NCI-H187 treated with DMSO at 0.1 percent for 48 hours (cell line): ENCODE measurements around the gene SPDYE8.
"Not testable (repeated sequence)": the region's sequence is repeated elsewhere in the genome, so short reads cannot be mapped to it uniquely, and the experiment has no call there.

ENCODE experiments used
- DNase-seq: peaks from one replicate; lab custom pipeline; 2025; lab: John Stamatoyannopoulos, UW

Gene SPDYE8, protein sequence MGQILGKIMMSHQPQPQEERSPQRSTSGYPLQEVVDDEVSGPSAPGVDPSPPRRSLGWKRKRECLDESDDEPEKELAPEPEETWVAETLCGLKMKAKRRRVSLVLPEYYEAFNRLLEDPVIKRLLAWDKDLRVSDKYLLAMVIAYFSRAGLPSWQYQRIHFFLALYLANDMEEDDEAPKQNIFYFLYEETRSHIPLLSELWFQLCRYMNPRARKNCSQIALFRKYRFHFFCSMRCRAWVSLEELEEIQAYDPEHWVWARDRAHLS

DNA sequence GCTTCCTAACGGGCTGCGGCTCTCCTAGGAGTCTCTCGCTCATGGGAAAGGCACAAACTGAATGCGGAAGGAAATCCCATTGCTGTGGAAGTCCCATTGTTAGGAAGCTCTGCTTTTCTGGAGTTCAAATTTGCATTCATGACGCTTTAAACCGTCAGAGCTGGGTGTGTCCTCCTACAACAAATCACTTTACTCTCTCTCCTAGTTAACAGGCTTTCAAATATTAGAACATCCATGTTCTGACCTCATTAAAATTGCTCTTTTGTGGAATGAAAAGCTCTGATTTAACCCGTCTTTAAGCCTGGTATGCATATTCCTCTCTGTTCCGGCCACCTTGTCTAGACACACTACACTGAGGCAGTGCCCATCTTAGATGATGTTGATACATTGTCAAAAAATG lies at the start of gene SPDYE8:
TSS of gene SPDYE8 (minus strand) at position 101 of the 400 bp plus-strand sequence. CDS start 1,800 bp downstream, outside the sequence.
- DNase-seq, result not testable (repeated sequence)

DNA sequence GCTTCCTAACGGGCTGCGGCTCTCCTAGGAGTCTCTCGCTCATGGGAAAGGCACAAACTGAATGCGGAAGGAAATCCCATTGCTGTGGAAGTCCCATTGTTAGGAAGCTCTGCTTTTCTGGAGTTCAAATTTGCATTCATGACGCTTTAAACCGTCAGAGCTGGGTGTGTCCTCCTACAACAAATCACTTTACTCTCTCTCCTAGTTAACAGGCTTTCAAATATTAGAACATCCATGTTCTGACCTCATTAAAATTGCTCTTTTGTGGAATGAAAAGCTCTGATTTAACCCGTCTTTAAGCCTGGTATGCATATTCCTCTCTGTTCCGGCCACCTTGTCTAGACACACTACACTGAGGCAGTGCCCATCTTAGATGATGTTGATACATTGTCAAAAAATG lies 28.2 kb upstream of the SPDYE8 start, which contains the start of gene SPDYE11:
TSS of gene SPDYE11 (minus strand) at position 101 of the 400 bp plus-strand sequence. CDS start 1,800 bp downstream, outside the sequence.
- DNase-seq, result not testable (repeated sequence)

DNA sequence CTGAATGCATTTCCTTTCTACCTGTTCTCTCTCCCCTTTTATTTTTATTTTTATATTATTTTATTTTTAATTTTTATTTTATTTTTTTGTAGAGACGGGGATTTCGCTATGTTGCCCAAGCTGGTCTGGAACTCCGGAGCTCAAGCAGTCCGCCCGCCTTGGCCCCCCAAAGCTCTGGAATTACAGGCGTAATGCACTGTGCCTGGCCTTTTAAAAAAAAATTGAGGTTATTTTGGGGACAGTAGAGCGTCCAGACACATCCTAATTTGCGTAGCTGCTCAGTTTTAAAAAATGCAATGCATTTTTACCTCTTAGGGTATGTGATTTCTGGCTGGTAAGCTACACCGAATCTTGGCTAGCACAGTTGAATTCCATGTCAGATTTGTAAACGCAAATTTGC lies 23.1 kb downstream of the SPDYE8 start:
- DNase-seq, result not testable (repeated sequence)

DNA sequence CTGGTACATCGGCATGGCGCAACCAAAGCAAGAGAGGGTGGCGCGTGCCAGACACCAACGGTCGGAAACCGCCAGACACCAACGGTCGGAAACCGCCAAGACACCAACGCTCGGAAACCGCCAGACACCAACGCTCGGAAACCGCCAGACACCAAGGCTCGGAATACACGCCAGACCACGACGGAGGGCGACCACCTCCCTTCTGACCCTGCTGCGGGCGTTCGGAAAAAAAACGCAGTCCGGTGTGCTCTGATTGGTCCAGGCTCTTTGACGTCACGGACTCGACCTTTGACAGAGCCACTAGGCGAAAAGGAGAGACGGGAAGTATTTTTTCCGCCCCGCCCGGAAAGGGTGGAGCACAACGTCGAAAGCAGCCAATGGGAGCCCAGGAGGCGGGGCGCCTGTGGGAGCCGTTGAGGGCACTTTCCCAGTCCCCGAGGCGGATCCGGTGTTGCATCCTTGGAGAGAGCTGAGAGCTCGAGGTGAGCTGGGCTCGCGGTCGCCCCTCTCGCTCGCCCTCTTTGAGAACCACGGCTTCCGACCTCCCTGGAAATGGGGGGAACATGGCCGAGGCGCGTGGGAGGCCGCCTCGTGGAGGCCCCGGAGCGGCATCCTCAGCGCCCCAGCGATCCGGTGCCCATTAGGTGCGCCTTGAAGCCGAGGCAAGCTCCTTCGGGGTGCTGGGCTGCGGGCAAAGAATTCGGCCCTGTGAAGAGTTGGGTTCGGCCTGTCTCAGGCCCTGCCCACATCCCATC lies 23.7 kb downstream of the SPDYE8 start:
- DNase-seq, result not testable (repeated sequence)

DNA sequence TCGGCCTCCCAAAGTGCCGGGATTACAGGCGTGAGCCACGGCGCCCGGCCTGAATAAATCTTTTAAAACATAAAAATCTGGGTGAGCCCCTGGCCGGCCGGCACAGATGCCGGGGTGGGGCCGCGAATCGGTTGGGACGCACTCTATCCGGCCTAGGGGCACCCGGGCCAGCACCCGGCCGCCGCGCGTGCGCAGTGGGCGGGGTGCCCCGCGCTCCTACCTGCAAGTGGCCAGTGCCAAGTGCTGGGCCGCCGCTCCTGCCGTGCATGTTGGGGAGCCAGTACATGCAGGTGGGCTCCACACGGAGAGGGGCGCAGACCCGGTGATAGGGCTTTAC lies 24.2 kb downstream of the SPDYE8 start:
- DNase-seq, result not testable (repeated sequence)

DNA sequence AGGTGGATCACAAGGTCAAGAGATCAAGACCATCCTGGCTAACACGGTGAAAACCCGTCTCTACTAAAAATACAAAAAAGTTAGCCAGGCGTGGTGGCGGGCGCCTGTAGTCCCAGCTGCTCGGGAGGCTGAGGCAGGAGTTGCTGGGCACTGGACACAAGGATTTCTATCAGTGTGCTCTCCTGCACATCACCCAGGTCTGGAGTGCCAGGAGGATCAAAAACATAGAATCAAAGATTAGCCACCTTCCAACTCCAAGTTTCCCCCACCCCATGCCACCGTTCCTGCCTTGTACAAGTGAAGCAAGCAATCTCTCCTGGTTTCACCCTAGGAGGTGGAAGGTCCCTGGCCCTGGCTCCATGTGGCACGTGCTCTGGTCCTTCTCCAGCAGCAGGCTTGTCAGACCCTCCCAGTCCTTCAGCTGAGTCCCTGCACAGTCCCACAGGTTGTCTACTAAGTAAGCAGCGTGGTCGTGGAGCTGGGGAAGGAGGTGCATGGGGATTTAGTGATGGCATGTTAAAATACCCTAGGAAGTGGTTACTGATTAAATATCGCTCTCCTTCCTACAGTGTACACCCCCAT lies 31.6 kb downstream of the SPDYE8 start:
- DNase-seq, result not testable (repeated sequence)

DNA sequence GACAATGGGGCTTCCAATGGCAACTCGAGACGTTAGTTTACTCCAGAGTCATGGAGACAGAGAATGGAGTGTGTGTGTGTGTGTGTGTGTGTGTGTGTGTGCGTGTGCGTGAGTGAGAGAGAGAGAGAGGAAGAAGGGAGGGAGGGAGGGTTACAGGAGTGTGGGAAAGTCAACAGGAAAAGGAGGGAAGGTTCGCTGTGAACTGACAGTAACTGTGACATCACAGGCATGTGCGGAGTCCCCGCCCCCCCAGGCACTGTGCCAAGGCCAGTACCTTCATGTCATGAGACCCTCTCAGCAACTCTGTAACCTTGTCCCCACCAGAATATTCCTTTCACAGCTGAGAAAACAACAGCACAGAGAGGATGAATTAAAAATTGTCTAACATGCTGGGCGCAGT lies 32.1 kb downstream of the SPDYE8 start:
- DNase-seq, result not testable (repeated sequence)

DNA sequence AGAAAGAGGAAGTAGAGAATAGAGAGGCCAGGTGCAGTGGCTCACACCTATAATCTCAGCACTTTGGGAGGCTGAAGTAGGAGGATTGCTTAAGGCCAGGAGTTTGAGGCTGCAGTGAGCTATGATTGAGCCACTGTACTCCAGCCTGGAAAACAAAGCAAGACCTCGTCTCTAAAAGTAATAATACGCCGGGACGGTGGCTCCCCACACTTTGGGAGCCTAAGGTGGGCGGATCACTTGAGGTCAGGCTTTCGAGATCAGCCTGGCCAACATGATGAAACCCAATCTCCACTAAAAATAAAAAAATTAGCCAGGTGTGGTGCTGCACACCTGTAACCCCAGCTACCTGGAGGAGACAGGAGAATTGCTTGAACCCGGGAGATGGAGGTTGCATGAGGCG lies 34.1 kb downstream of the SPDYE8 start:
- not testable (repeated sequence) for DNase-seq

DNA sequence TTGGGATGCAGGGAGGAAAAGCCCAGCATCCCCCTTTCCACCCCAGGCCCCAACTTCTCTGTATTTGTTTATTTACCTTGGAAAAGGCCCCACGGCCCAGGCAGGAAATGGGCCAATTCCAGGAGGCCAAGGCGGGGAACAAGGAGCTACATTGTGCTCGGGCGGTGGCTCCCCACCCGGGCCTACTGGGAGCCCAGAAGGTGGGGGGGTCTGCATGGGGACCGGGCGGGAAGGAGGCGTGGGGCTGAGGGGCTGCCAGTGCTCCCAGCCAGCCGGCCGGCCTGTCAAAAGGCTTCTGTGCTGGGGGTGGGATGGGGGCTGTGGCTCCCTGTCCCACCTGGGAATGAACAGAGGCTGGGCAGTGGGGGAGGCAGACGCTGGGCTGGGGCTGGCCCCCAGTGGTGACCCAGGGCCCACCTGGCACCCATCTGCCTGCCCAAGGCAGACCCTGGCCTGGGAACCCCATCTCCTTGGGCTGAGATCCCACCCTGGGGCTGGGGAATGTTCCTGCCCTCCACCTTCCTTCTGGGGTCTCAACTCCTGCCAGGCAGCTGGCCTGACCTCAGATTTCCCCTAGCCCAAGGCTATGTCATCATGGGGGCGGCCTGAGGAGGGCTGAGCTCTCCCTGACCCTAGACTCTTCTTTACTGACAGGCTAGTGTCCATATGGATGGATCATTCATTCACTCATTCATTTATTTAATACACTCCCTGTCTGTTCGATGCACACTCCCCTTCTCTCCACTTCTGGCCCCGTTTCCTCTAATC lies 39.2 kb downstream of the SPDYE8 start:
- not testable (repeated sequence) for DNase-seq

DNA sequence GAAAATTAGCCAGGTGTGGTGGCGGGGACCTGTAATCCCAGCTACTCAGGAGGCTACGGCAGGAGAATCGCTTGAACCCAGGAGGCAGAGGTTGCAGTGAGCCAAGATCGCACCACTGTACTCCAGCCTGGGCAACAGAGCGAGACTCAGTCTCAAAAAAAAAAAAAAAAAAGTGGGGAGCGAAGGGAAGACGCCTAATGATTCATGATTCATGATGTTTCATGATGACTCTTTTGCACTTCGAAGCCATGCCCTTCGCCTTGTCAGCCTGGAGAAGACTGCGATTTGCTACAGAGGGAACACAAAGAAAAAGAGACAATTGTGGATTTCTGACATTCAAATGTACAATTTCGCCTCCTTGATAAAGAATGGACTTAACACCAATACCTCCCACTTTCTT lies 47.5 kb downstream of the SPDYE8 start:
- not testable (repeated sequence) for DNase-seq

DNA sequence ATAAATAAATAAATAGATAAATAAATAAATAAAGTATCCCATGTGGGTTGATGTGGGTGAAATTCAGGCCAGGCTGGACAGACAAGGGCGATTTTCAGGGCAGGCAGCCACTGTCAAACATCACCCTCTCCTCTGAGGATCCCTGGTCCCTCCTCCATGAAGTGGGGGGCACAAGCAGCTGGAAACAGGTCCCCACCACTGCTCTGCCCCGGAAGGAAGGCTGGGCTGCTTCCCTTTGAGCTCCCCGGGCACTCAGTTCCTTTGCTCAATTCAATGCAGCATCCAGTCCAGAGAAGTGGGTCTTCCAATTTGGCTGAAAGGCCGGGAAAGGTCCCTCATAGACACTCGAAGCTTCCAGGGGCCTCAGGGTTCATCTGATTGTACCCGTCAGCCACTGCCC lies 49.2 kb downstream of the SPDYE8 start:
- not testable (repeated sequence) for DNase-seq

DNA sequence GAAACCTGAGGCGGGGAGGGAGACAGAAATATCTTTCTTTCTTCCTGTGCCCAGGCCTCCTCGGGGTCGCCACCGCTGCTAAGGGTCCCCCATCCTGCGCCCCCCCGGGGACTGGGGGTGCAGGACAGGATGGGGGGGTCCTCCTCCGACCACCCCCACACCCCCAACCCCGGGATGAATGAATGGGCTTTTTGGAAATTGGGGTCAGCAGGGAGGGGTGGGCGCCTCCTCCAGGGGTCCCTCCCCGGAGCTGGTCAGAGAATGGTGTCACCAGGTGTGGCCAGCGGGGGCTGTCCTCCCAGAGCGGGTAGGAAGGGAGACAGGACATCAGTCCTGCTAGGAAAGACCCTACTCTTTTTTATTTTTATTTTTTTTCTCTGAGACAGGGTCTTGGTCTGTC lies 53.1 kb downstream of the SPDYE8 start:
- not testable (repeated sequence) for DNase-seq

DNA sequence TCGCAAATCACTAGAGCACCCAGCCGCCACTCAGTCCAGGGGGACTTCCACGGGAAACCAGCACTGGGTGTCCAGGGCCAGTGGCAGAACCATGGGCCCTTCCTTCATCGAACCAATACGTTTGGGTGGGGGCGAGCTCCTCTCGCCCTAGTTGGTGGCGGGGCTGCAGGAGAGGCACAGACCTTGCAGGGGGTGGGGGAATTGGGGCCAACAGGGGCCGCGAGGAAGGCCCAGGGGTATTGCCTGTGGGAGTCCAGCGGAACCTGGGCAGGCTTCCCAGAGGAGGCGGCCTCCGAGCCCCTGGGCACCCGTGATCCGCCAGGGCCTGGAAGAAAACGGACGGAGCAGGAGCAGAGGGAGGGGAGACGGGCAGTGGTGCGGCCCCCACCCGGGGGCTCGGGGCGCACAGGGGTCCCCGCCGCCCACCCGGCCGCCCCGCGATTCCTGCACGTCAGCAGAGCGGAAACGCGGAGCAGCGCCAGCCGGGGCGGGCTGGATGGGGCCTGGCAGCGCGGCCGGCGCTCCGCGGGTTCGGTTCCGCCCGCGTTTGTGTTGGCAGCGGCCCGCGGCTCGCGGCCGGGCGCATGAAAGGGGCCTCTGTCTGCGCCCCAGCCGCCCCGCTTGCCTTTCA lies 53.8 kb downstream of the SPDYE8 start:
- not testable (repeated sequence) for DNase-seq

DNA sequence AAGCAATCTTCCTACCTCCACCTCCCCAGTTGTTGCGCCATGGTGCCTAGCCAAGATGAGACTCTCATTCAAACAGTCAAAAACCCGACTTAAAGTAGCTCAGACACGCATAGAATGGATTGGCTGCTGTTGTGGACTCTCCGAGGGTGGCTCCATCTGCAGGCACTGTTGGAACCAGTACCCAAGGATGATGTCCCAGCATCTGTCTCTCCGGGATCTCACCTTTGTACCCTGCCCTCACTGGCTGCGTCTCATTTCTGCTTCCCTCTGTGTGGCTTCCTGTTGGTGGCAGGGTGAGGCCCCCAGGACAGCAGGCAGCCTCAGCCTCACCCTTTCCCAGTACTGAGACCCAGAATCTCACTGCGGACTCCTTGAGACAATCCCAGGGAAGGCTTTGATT lies 54.8 kb downstream of the SPDYE8 start:
- not testable (repeated sequence) for DNase-seq

DNA sequence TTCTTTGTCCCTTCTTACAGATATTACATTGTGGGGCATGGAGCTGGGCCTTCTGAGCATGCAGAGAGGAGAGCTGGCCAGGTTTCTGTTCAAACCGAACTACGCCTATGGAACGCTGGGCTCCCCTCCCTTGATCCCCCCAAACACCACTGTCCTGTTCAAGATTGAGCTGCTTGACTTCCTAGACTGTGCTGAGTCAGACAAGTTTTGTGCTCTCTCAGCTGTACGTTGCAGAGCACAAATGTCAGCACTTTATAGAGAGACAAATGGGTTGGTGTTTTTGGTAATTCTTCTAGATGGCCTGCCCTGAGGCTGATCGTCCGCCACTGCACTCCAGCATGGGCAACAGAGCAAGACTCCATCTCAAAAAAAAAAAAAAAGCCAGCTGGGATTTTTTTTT lies 58.1 kb downstream of the SPDYE8 start:
- DNase-seq, result not testable (repeated sequence)
